Lower leg skin (tissue), 3 donors: Measurements from ENCODE around the gene ZNF740.

Experiments used
- POLR2A ChIP-seq, 2 donors: fragments of 450-650 bp; IDR thresholded peaks; one replicate each; pipeline ENCODE4 v1.6.1; 2016 to 2017; ENCODE audit warnings: antibody characterized with exemption in 2 of 2, mild to moderate bottlenecking in 1 of 2, moderate library complexity in 1 of 2
- TF ChIP-seq, protein P1 (sequence below), 3 donors: fragments of 450-650 bp; IDR thresholded peaks; one replicate each; pipeline ENCODE4 v1.5.1; 2016; ENCODE audit warnings: antibody characterized with exemption in 3 of 3, mild to moderate bottlenecking in 3 of 3, moderate library complexity in 2 of 3

DNA sequence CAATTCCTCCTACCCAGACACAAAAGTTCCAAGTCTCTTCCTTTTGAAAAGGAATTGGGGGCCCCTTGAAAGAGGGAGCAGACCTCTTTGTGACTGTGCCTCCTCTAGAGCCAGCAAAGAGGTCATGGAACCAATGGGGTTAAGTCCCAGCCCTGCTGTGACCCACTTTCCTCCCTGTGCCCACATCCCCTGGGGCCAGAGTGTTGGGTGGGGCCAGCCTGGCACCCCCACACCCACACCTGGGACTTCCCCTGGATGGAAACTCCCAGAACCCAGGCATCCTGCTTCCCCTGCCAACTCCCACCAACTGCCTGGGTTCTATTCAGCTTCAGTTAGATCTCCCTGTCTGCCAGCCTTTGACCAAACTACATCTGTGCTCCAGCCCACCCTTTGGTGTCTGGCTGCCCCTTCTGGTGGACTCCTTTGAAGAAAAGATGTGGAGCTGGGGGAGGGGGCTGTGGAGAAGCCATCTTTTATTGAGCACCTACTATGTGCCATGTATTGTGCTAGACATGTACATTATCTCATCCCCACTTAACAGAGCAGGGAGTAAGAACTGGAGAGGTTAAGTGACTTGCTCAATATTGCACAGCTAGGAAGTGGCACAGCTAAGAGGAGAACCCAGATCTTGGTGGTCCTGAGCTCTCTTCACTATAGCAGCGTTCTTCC is 56.1 kb downstream of the ZNF740 start:
- TF ChIP-seq, protein P1, sequence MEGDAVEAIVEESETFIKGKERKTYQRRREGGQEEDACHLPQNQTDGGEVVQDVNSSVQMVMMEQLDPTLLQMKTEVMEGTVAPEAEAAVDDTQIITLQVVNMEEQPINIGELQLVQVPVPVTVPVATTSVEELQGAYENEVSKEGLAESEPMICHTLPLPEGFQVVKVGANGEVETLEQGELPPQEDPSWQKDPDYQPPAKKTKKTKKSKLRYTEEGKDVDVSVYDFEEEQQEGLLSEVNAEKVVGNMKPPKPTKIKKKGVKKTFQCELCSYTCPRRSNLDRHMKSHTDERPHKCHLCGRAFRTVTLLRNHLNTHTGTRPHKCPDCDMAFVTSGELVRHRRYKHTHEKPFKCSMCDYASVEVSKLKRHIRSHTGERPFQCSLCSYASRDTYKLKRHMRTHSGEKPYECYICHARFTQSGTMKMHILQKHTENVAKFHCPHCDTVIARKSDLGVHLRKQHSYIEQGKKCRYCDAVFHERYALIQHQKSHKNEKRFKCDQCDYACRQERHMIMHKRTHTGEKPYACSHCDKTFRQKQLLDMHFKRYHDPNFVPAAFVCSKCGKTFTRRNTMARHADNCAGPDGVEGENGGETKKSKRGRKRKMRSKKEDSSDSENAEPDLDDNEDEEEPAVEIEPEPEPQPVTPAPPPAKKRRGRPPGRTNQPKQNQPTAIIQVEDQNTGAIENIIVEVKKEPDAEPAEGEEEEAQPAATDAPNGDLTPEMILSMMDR (IDR thresholded peaks at IDR 0.05): no peak
- TF ChIP-seq POLR2A (IDR thresholded peaks at IDR 0.05): no peak
